Esophagus muscularis mucosa (tissue), 4 donors: Measurements from ENCODE around the gene ZNF487.

Experiments
- EP300 ChIP-seq: sonication (generic); formaldehyde crosslinking; IDR thresholded peaks from one replicate; pipeline ENCODE4 v1.6.1; 2017; ENCODE audit warnings: antibody characterized with exemption
- POLR2A ChIP-seq: fragments of 450-650 bp; IDR thresholded peaks from one replicate; pipeline ENCODE4 v1.6.1; 2017; ENCODE audit warnings: antibody characterized with exemption, moderate library complexity, mild to moderate bottlenecking, low read depth
- POLR2AphosphoS5 ChIP-seq, 2 donors: sonication (generic); formaldehyde crosslinking; IDR thresholded peaks; one replicate each; pipeline ENCODE4 v1.6.1; 2017; ENCODE audit warnings: antibody characterized with exemption in 2 of 2
- TF ChIP-seq, protein P1 (sequence below), 3 experiments: fragments of 200-600 bp in 2 of 3; fragments of 450-650 bp in 1 of 3; sonication (generic) in 2 of 3; IDR thresholded peaks; one replicate each; pipeline ENCODE4 v1.5.1; 2017 to 2019; ENCODE audit warnings: antibody characterized with exemption in 3 of 3, mild to moderate bottlenecking in 2 of 3, moderate library complexity in 1 of 3

GRCh38 chr10:43491855-43492254 is 54.9 kb downstream of the ZNF487 start:
- TF ChIP-seq, protein P1, sequence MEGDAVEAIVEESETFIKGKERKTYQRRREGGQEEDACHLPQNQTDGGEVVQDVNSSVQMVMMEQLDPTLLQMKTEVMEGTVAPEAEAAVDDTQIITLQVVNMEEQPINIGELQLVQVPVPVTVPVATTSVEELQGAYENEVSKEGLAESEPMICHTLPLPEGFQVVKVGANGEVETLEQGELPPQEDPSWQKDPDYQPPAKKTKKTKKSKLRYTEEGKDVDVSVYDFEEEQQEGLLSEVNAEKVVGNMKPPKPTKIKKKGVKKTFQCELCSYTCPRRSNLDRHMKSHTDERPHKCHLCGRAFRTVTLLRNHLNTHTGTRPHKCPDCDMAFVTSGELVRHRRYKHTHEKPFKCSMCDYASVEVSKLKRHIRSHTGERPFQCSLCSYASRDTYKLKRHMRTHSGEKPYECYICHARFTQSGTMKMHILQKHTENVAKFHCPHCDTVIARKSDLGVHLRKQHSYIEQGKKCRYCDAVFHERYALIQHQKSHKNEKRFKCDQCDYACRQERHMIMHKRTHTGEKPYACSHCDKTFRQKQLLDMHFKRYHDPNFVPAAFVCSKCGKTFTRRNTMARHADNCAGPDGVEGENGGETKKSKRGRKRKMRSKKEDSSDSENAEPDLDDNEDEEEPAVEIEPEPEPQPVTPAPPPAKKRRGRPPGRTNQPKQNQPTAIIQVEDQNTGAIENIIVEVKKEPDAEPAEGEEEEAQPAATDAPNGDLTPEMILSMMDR (IDR thresholded peaks at IDR 0.05), result no peak
- TF ChIP-seq POLR2A (no peak), POLR2AphosphoS5 (IDR thresholded peaks at IDR 0.05) (no peak), EP300 (no peak)
